GM23338 (cell line): Measurements from ENCODE around the gene AGPAT3. TPM values are rescaled to one million over a fixed set of nuclear protein-coding genes. Genes with fewer than 3 reads are reported as not detected.

Experiments used
- ATAC-seq: fragments of 200-7000 bp; cut with Tn5 transposase; 3 replicates; pipeline ENCODE4 v1.9.1; 2020
- DNase-seq: peaks from one replicate; pipeline ENCODE4 v3.0.0-alpha.2; 2015; ENCODE audit warnings: low spot score
- H2AFZ ChIP-seq: fragments of 200-600 bp; sonication (generic); 2 replicates; pipeline ENCODE4 v1.8.0; 2016; ENCODE audit warnings: antibody characterized with exemption, mild to moderate bottlenecking, moderate library complexity
- H3F3A ChIP-seq: fragments of 200-600 bp; sonication (generic); replicated peaks from 2 replicates; pipeline ENCODE4 v1.8.0; 2017; ENCODE audit warnings: antibody characterized with exemption, mixed run types, low read depth
- H3K27ac ChIP-seq: fragments of 200-600 bp; sonication (generic); 2 replicates; pipeline ENCODE4 v1.6.1; 2016; ENCODE audit warnings: low read depth
- H3K27me3 ChIP-seq: fragments of 200-600 bp; sonication (generic); 2 replicates; pipeline ENCODE4 v1.8.0; 2016; ENCODE audit warnings: mild to moderate bottlenecking, mixed run types, moderate library complexity; ENCODE audit not compliant: insufficient read depth
- H3K36me3 ChIP-seq: fragments of 200-600 bp; sonication (generic); 2 replicates; pipeline ENCODE4 v1.8.0; 2016; ENCODE audit warnings: mild to moderate bottlenecking; ENCODE audit not compliant: insufficient read depth
- H3K4me1 ChIP-seq: fragments of 200-600 bp; sonication (generic); 2 replicates; pipeline ENCODE4 v1.8.0; 2016; ENCODE audit warnings: mild to moderate bottlenecking, moderate library complexity; ENCODE audit not compliant: insufficient read depth
- H3K4me2 ChIP-seq: fragments of 200-600 bp; sonication (generic); 2 replicates; pipeline ENCODE4 v1.7.1; 2017; ENCODE audit warnings: mixed run types
- H3K4me3 ChIP-seq: fragments of 200-600 bp; sonication (generic); 2 replicates; pipeline ENCODE4 v1.6.1; 2016; ENCODE audit warnings: mixed run types
- H3K79me2 ChIP-seq: fragments of 200-600 bp; sonication (generic); replicated peaks from 2 replicates; pipeline ENCODE4 v1.8.0; 2017; ENCODE audit warnings: mild to moderate bottlenecking; ENCODE audit not compliant: insufficient read depth
- H3K9me2 ChIP-seq: fragments of 200-600 bp; sonication (generic); 2 replicates; pipeline ENCODE4 v1.8.0; 2017; ENCODE audit not compliant: insufficient read depth
- H4K20me1 ChIP-seq: fragments of 200-600 bp; sonication (generic); replicated peaks from 2 replicates; pipeline ENCODE4 v1.8.0; 2017; ENCODE audit warnings: mild to moderate bottlenecking; ENCODE audit not compliant: insufficient read depth
- H3K27ac Mint-ChIP-seq: 2 replicates; pipeline ENCODE4 v1.8.0; 2020; ENCODE audit warnings: inconsistent platforms, mild to moderate bottlenecking, moderate library complexity, mixed read lengths
- H3K27me3 Mint-ChIP-seq: 3 replicates; pipeline ENCODE4 v1.8.0; 2022; ENCODE audit warnings: low read depth, mild to moderate bottlenecking, moderate library complexity, mixed read lengths, inconsistent platforms; ENCODE audit not compliant: insufficient read depth, poor library complexity
- H3K36me3 Mint-ChIP-seq: 3 replicates; pipeline ENCODE4 v1.8.0; 2021; ENCODE audit warnings: low read depth, mild to moderate bottlenecking, inconsistent platforms, moderate library complexity, mixed read lengths
- H3K4me1 Mint-ChIP-seq: 3 replicates; pipeline ENCODE4 v1.8.0; 2020; ENCODE audit warnings: mild to moderate bottlenecking, inconsistent platforms, mixed read lengths
- H3K4me3 Mint-ChIP-seq: 3 replicates; pipeline ENCODE4 v1.8.0; 2021; ENCODE audit warnings: moderate library complexity, mild to moderate bottlenecking, inconsistent platforms, mixed read lengths
- H3K9me3 Mint-ChIP-seq: 3 replicates; pipeline ENCODE4 v1.8.0; 2020; ENCODE audit warnings: moderate library complexity, mild to moderate bottlenecking, inconsistent platforms, mixed read lengths
- CREB1 ChIP-seq: fragments of 250-450 bp; sonication (Bioruptor Pico); IDR thresholded peaks from 2 replicates; pipeline ENCODE4 v1.5.0; 2020; ENCODE audit warnings: low read depth, mild to moderate bottlenecking, moderate library complexity
- CTCF ChIP-seq, 2 experiments: fragments of 200-600 bp in 1 of 2; sonication (generic) in 1 of 2; conservative IDR thresholded peaks; 2 replicates each; pipeline versions ENCODE4 v1.5.1 to v1.6.1; 2016 to 2017; ENCODE audit warnings: antibody characterized with exemption in 2 of 2, low read depth in 2 of 2, mild to moderate bottlenecking in 2 of 2, moderate library complexity in 1 of 2
- EZH2 ChIP-seq: fragments of 200-600 bp; sonication (generic); IDR thresholded peaks from one replicate; pipeline ENCODE4 v1.8.0; 2017; ENCODE audit warnings: antibody characterized with exemption, mild to moderate bottlenecking, low read depth; ENCODE audit not compliant: unreplicated experiment
- JUNB ChIP-seq: IDR thresholded peaks from one replicate; pipeline ENCODE4 v1.6.1; 2016; ENCODE audit warnings: antibody characterized with exemption; ENCODE audit not compliant: unreplicated experiment
- NANOG ChIP-seq: IDR thresholded peaks from 2 replicates; pipeline ENCODE4 v1.6.1; 2016; ENCODE audit warnings: antibody characterized with exemption, borderline replicate concordance
- POLR2AphosphoS5 ChIP-seq: IDR thresholded peaks from 2 replicates; pipeline ENCODE4 v1.6.1; 2016; ENCODE audit warnings: antibody characterized with exemption, low read depth
- REST ChIP-seq: IDR thresholded peaks from one replicate; pipeline ENCODE4 v1.6.1; 2018; ENCODE audit warnings: antibody characterized with exemption; ENCODE audit not compliant: unreplicated experiment
- STAT1 ChIP-seq: IDR thresholded peaks from one replicate; pipeline ENCODE4 v1.6.1; 2016; ENCODE audit warnings: antibody characterized with exemption; ENCODE audit not compliant: unreplicated experiment
- ZNF114 ChIP-seq: fragments of 250-450 bp; sonication (Bioruptor Pico); IDR thresholded peaks from 2 replicates; pipeline ENCODE4 v1.5.0; 2020; ENCODE audit warnings: mild to moderate bottlenecking, moderate library complexity
- ZNF331 ChIP-seq: fragments of 250-450 bp; sonication (Bioruptor Pico); IDR thresholded peaks from 2 replicates; pipeline ENCODE4 v1.5.0; 2020; ENCODE audit warnings: low read depth, mild to moderate bottlenecking, moderate library complexity
- ZNF462 ChIP-seq: fragments of 250-450 bp; sonication (Bioruptor Pico); IDR thresholded peaks from 2 replicates; pipeline ENCODE4 v1.5.0; 2020; ENCODE audit warnings: mild to moderate bottlenecking, moderate library complexity
- polyA plus RNA-seq: library from polyadenylated mRNA; unstranded; fragments of >200 nt; fragmentation: Nextera tagmentation; extraction: Ambion mirVana; gene quantifications from 2 replicates; pipeline ENCODE4 v1.2.1, GENCODE V29; 2016
- total RNA-seq: library from RNA; depleted of rRNA; stranded (reverse); fragments of >200 nt; shearing (Covaris generic); gene quantifications from 2 replicates; pipeline ENCODE4 v1.2.3, GENCODE V29; 2014
- TF ChIP-seq, protein P1 (sequence below): IDR thresholded peaks from 2 replicates; pipeline ENCODE4 v1.6.1; 2016; ENCODE audit warnings: antibody characterized with exemption

Gene AGPAT3
- total and polyA plus RNA-seq, 2 experiments from 2014 or later: 2.1 to 6.1 TPM

- H3K27ac Mint-ChIP-seq: peak overlapping the region; percentile 32; the same call in 1 of the 2 replicates
- H3K4me2 ChIP-seq: no peak overlapping the region
- no peak overlapping the region for H2AFZ ChIP-seq
- H3K4me3 ChIP-seq: no peak overlapping the region
- no peaks in the 10 kb centered on the region for H3K79me2 ChIP-seq
- no peaks in the 10 kb centered on the region for H3K4me1 ChIP-seq
- TF ChIP-seq CTCF (conservative IDR thresholded peaks at IDR 0.05; ENCODE audit: low read depth in 2 of 2): no peak
- no peak for TF ChIP-seq CREB1 (CRISPR knock-in tag)
- no peak for TF ChIP-seq ZNF114
- no peak for TF ChIP-seq NANOG
- TF ChIP-seq ZNF331 (CRISPR knock-in tag): no peak
- TF ChIP-seq POLR2AphosphoS5: no peak
- TF ChIP-seq STAT1: no peak
- TF ChIP-seq REST: no peak
- TF ChIP-seq EZH2: no peak
- TF ChIP-seq, protein P1, sequence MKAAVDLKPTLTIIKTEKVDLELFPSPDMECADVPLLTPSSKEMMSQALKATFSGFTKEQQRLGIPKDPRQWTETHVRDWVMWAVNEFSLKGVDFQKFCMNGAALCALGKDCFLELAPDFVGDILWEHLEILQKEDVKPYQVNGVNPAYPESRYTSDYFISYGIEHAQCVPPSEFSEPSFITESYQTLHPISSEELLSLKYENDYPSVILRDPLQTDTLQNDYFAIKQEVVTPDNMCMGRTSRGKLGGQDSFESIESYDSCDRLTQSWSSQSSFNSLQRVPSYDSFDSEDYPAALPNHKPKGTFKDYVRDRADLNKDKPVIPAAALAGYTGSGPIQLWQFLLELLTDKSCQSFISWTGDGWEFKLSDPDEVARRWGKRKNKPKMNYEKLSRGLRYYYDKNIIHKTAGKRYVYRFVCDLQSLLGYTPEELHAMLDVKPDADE: no peak
- TF ChIP-seq ZNF462: no peak
- no peak for TF ChIP-seq JUNB
- H3K27me3 ChIP-seq: no peaks in the 10 kb centered on the region
- H3K4me3 Mint-ChIP-seq: no peak overlapping the region
- no peaks in the 10 kb centered on the region for H3K36me3 Mint-ChIP-seq
- ATAC-seq (no peak), DNase-seq (no peak)
- no peaks in the 10 kb centered on the region for H3K9me2 ChIP-seq
- no peaks in the 10 kb centered on the region for H4K20me1 ChIP-seq
- no peak overlapping the region for H3K27ac ChIP-seq
- H3K4me1 Mint-ChIP-seq: no peaks in the 10 kb centered on the region
- peaks cover 1% of the 10 kb centered on the region for H3K27me3 Mint-ChIP-seq
- H3K9me3 Mint-ChIP-seq: peaks cover 7% of the 10 kb centered on the region
- H3F3A ChIP-seq: no peaks in the 10 kb centered on the region; the same call in 1 of the 2 replicates
- no peaks in the 10 kb centered on the region for H3K36me3 ChIP-seq
Measured at GRCh38 chr21:43954042-43954441, 89.0 kb downstream of the AGPAT3 start.
